GM21825 (cell line): ENCODE results near the gene NEK4.
"Not testable (repeated sequence)": the region's sequence is repeated elsewhere in the genome, so short reads cannot be mapped to it uniquely, and the experiment has no call there.

Experiments
- ATAC-seq: cut with Tn5 transposase; IDR thresholded peaks from one replicate; pipeline ENCODE4 v1.9.1; 2021; ENCODE audit warnings: mild to moderate bottlenecking, moderate library complexity; ENCODE audit not compliant: unreplicated experiment

NEK4 gene

DNA sequence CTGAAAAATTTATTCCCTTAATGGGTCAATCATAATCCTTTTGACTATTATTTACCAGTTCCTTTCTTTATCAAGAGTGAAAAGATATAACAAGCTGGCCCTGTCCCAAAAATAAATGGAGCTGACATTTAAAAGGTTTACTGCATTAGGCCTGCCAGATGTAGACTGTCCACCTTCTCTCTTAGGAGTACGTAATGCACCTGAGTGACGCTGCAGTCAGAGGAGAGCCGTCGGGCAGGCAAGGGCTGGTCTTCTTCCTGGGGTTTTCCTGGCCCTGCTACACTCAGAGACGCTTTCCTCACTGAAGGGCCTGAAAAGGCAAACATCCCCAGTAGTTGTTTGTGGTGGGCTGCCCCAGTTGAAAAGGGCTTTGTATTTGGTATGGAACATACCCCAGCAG, 27.6 kb downstream of the NEK4 start:
- ATAC-seq, result no peak

- no peak for ATAC-seq
Observed at GRCh38 chr3:52742418-52743041, 28.2 kb downstream of the NEK4 start.

DNA sequence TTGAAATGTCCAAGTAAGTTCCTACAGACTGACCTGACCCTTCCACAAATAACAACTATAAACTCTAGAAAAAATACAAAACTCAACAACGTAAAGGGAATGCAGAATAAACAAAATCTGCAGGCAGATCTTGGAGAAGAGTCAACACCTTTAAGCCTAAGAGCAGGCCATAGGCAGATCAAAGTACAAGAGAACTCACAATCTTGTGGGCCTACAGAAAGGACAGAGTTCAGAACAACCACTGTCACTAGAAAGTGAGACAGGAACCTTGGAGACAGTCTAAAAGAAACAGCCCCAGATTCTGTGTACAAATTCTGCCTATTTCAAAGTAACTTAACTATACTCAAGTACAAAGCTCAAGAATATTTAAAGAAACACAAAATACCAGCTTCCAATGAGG, 31.0 kb downstream of the NEK4 start:
- ATAC-seq, result no peak

GRCh38 chr3:52733256-52733891, 37.4 kb downstream of the NEK4 start:
- no peak for ATAC-seq

GRCh38 chr3:52731590-52731989, 39.1 kb downstream of the NEK4 start:
- ATAC-seq, result no peak

GRCh38 chr3:52730681-52731080, 40.1 kb downstream of the NEK4 start:
- ATAC-seq, result no peak

- not testable (repeated sequence) for ATAC-seq
Observed at GRCh38 chr3:52728753-52729152, 42.0 kb downstream of the NEK4 start.

- no peak for ATAC-seq
Observed at GRCh38 chr3:52724511-52724910, 46.2 kb downstream of the NEK4 start.

DNA sequence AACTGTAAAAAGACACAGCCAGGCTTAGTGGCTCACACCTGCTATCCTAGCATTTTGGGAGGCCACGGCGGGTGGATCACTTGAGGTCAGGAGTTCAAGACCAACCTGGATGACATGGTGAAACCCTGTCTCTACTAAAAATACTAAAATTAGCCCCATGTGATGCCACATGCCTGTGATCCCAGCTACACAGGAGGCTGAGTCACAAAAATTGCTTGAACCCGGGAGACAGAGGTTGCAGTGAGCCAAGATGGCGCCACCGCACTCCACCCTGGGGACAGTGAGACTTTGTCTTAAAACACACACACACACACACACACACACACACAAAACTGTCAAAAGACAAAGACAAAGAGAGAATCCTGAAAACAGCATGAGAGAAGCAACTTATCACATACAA, 46.8 kb downstream of the NEK4 start:
- ATAC-seq, result no peak

DNA sequence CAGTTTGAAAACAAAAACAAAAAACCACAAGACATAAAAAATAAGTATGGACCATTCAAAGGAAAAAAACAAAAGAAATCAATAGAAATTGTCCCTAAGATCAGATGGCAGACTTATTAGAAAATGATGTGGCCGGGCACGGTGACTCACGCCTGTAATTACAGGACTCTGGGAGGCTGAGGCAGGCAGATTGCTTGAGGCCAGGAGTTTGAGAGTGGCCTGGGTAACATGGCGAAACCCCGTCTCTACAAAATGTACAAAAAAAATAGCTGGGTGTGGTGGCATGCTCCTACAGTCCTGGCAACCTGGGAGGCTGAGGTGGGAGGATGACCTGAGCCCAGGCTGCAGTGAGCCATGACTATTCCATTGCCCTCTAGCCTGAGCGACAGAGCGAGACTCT, 48.2 kb downstream of the NEK4 start:
- ATAC-seq, result no peak

GRCh38 chr3:52721730-52722008, 49.1 kb downstream of the NEK4 start:
- peak; percentile 33 for ATAC-seq

DNA sequence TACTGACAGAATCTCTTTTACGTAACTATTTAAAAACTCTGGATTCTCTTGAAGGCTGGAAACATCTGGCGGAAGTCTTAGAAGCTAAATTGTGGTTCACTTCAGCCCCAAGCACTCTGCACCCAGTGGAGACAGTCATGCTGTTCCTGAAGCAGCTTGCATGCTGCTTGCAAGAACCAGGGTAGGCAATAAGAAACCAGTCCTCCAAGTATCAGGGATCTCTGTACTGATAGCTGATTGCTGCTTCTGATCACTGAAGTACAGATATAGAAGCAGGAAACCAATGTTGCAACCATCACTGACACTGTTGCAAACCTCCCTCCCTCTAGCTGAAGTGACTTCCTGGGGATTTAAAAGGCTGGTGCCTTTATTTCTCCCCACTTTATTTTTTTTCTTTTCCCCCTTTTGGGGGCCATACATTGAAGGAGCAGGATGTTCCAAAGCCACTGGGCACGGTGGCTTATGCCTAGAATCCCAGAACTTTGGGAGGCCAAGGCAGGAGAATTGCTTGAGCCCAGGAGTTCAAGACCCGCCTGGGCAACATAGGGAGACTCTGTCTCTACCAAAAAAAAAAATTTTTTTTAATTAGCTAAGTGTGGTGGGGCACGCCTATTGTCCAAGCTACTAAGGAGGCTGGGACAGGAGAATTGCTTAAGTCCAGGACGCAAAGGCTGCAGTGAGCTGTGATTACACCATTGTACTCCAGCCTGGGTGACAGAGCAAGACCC, 49.6 kb downstream of the NEK4 start:
- peak; percentile 50 for ATAC-seq

DNA sequence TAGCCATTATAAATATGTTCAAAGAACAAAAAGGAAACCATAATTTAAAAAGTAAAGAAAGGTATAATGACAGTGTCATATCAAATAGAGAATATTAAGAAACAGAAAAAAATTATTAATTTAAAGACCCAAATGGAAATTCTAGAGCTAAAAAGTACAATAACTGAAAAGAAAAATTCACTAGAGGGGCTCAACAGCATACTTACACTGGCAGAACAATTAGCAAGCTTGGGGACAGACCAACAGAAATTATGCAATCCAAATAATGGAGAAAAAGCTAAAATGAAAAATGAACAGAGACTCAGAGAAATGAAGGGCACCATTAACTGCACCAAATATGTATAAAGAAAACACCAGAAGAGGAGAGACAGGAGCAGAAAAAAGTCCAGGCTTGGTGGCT, 51.1 kb downstream of the NEK4 start:
- no peak for ATAC-seq

DNA sequence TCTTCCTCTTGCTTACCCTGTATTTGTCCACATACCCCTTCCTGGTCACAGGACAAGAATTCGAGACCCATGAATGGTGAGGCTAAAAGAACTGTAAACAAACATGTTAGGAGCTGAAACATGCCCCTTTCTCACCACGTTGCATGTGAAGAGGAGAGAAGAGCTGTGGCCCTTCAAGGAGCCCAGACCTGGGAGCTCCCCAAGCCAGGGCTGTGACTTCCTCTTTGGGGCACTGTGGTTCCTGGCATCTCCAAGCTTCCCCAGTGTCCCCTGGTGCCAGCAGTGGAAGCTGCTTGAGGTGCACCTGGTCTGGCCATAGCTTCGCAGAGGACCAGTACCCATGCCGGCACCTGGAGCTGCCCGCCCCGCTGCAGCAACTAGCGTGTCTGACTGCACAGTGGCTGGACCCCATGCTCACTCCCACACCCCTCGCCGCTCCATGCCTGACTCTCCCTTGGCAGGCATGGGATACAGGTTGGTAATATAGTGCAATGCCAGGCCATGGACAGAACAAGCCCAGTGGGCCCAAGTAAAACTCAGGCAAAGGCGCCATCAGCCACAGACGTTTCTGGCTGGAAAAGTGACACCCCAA, 54.9 kb downstream of the NEK4 start:
- no peak for ATAC-seq

- no peak for ATAC-seq
Observed at GRCh38 chr3:52714335-52715302, 56.1 kb downstream of the NEK4 start.

DNA sequence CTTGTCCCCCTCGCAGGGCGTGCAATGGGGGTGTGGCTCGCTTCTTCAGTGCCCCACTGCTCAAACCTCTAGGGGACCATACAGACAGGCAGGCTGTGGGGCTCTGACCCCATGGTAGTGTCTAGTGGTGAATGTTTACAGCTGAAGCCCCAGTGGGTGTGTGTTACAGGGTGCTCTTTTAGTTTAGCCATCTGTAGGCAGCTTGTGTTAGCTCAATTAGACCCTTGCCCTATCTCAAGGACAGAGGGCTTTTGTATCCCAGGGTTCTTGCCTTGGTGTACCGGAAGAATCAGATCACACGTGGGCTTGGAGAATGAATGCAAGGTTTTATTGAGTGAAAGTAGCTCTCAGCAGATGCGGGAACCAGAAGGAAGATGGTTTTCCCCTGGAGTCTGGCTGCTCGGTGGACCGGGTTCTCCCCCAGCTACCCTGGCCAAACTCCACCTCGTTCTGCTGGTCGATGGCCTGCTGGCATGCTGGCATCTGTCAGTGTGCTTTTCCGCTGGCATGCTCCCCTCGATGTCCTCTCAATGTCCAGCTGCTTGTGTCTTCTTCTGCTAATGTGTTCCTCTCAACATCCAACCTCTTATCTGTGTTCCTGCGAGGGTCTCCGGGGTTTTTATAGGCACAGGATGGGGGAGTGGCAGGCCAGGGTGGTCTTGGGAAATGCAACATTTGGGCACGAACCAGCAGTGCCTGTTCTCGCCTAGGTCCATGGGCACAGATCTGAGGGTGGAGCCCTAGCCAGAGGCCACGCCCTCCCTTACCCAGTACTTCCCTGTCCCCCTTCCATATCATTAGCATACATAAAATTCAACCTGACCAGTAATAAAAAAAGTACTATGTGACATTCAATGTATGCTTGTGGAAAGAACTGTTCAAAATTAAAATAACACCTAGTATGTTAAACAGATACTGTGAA, 58.2 kb downstream of the NEK4 start:
- no peak for ATAC-seq

DNA sequence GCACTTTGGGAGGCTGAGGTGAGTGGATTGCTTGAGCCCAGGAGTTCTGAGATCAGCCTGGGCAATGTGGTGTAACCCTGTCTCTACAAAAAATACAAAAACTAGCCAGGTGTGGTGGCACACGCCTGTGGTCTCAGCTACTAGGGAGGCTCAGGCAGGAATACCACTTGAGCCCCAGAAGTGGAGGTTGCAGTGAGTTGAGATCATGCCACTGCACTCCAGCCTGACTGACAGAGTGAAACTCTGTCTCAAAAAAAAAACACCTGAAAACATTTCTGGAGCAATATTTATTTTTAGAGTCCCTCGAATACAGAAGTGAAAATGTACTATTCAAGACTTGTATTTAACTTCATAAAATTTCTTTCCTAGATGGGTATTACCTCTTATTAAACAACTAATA, 60.2 kb downstream of the NEK4 start:
- no peak for ATAC-seq

GRCh38 chr3:52707585-52707984, 63.2 kb downstream of the NEK4 start:
- no peak for ATAC-seq

DNA sequence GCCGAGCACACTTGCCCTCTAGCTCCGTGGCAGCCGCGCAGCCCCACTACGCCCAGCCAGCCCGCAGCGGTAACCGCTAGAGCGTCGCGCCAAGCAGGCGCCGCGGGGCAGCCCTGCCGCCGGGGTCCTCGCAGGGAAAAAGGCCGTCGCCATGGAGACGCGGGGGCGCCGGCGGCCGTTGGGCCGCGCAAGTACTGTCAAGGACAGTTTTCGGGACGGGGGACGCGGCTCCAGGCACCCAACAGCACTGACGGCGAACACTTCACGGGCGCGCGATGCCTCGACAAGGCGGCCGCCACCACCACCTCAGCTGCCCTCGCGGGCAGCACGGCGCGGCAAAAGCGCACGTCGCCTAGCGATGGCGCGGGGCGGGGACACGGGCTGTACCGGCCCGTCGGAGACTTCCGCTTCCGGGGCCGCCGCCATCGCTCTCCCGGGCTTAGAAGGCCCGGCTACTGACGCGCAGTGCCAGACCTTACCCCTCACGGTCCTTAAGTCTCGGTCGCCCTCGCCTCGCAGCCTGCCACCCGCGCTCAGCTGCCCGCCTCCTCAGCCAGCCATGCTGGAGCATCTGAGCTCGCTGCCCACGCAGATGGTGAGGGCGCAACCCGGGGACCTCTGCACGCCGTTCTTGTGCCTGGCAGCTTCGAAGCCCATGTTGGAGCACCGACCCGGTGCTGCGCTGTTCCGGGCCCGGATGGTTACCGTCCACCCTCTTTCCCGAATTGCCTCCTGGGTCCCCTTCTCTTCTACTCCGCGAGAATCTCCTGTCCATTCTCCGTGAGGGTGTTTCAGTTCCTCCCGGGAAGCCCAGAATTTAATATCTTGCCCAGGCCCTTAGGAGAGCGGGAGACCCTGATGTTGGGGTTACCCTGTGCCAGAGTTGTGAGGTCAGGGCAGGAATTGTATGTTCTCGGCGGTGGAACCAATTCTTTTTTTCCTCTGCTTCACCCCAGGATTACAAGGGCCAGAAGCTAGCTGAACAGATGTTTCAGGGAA, 64.8 kb downstream of the NEK4 start, which contains the start of the genes GLT8D1 and SPCS1:
Gene GLT8D1 (minus strand): TSS at position 104 of the 999 bp plus-strand sequence. CDS start 5,331 bp downstream, outside the sequence.
Gene SPCS1 (plus strand): TSS at position 419 of the 999 bp plus-strand sequence. CDS start 141 bp downstream, at position 560.
- ATAC-seq, result peak; percentile 67
